PC-9 (cell line): Measurements from ENCODE around the gene TMEM109. TPM values are rescaled to one million over a fixed set of nuclear protein-coding genes. Genes with fewer than 3 reads are reported as not detected.

Experiments used
- BruUV-seq: library from RNA; stranded (reverse); fragments of 400-500 nt; replicated peaks from 2 replicates; lab custom pipeline; 2021; lab: Mats Ljungman, UMichigan
- CTCF ChIA-PET: fragments of 300-600 bp; sonication (Branson Sonifier 250); formaldehyde crosslinking; loops from one replicate; lab custom pipeline; 2022; ENCODE audit warnings: antibody characterized with exemption; lab: Charles Lee
- POLR2A ChIA-PET: fragments of 300-600 bp; sonication (Branson Sonifier 250); formaldehyde crosslinking; loops from one replicate; lab custom pipeline; 2022; ENCODE audit warnings: antibody characterized with exemption; ENCODE audit not compliant: unreplicated experiment; lab: Charles Lee
- DNase-seq, 2 experiments: peaks; one replicate each; pipeline versions ENCODE4 v3.0.0 to v3.0.0-alpha.2; 2015 to 2022; ENCODE audit warnings: mixed read lengths in 1 of 2
- H2AFZ ChIP-seq: fragments of 200-600 bp; sonication (generic); 2 replicates; pipeline ENCODE4 v1.8.1; 2017; ENCODE audit warnings: antibody characterized with exemption
- H3F3A ChIP-seq: fragments of 200-600 bp; sonication (generic); 2 replicates; pipeline ENCODE4 v1.8.1; 2017; ENCODE audit warnings: antibody characterized with exemption, mild to moderate bottlenecking, low read depth; ENCODE audit not compliant: insufficient read depth
- H3K27ac ChIP-seq: fragments of 200-600 bp; sonication (generic); 2 replicates; pipeline ENCODE4 v1.6.1; 2016; ENCODE audit warnings: mixed run types
- H3K27me3 ChIP-seq: fragments of 200-600 bp; sonication (generic); 2 replicates; pipeline ENCODE4 v1.6.1; 2016; ENCODE audit warnings: low read depth, mixed run types; ENCODE audit not compliant: insufficient read depth
- H3K36me3 ChIP-seq: fragments of 200-600 bp; sonication (generic); 2 replicates; pipeline ENCODE4 v1.6.1; 2016; ENCODE audit warnings: low read depth, mixed run types
- H3K4me1 ChIP-seq: fragments of 200-600 bp; sonication (generic); replicated peaks from 2 replicates; pipeline ENCODE4 v1.6.1; 2016; ENCODE audit warnings: mixed run types; ENCODE audit not compliant: insufficient read depth
- H3K4me2 ChIP-seq: fragments of 200-600 bp; sonication (generic); 2 replicates; pipeline ENCODE4 v1.6.1; 2017; ENCODE audit warnings: mixed run types
- H3K4me3 ChIP-seq: fragments of 200-600 bp; sonication (generic); 2 replicates; pipeline ENCODE4 v1.6.1; 2016; ENCODE audit warnings: mixed run types
- H3K79me2 ChIP-seq: fragments of 200-600 bp; sonication (generic); 2 replicates; pipeline ENCODE4 v1.6.1; 2017; ENCODE audit warnings: low read depth, mixed run types
- H3K9me2 ChIP-seq: fragments of 200-600 bp; sonication (generic); 2 replicates; pipeline ENCODE4 v1.8.1; 2017; ENCODE audit warnings: mild to moderate bottlenecking; ENCODE audit not compliant: insufficient read depth
- H3K9me3 ChIP-seq: fragments of 200-600 bp; sonication (generic); 2 replicates; pipeline ENCODE4 v1.8.1; 2016; ENCODE audit warnings: low read depth; ENCODE audit not compliant: insufficient read depth
- H4K20me1 ChIP-seq: fragments of 200-600 bp; sonication (generic); 2 replicates; pipeline ENCODE4 v1.8.1; 2017; ENCODE audit not compliant: insufficient read depth
- CTCF ChIP-seq: fragments of 200-600 bp; sonication (generic); conservative IDR thresholded peaks from 2 replicates; pipeline ENCODE4 v1.6.1; 2017; ENCODE audit warnings: mixed run types, antibody characterized with exemption, mild to moderate bottlenecking, moderate library complexity
- EZH2 ChIP-seq: fragments of 200-600 bp; sonication (generic); IDR thresholded peaks from 2 replicates; pipeline ENCODE4 v1.8.0; 2017; ENCODE audit warnings: antibody characterized with exemption, low read depth
- intact Hi-C: fragments of 100-400 bp; cut with micrococcal nuclease; formaldehyde crosslinking; loops from one replicate; pipeline ENCODE4 v1.10.0; 2022; ENCODE audit not compliant: unreplicated experiment
- total RNA-seq: library from RNA; stranded (reverse); gene quantifications from 2 replicates; pipeline ENCODE4 v1.2.3, GENCODE V29; 2021

TMEM109 gene
- total RNA-seq, 1 experiment from 2014 or later = 105 TPM

- Histone ChIP-seq H3K36me3 (peaks cover 57% of the 10 kb centered on the region), H3K4me2 (no peak overlapping the region), H2AFZ (no peak overlapping the region), H3K27me3 (no peaks in the 10 kb centered on the region), H3K79me2 (peaks cover 24% of the 10 kb centered on the region), H3K4me3 (no peak overlapping the region), H3K4me1 (peaks cover 5% of the 10 kb centered on the region), H3F3A (peaks cover 29% of the 10 kb centered on the region), H3K9me3 (no peaks in the 10 kb centered on the region), H3K9me2 (no peaks in the 10 kb centered on the region), H3K27ac (peak overlapping the region; percentile 12; the same call in 1 of the 2 replicates), H4K20me1 (peaks cover 24% of the 10 kb centered on the region)
- ChIA-PET CTCF (interaction anchor here (0.6 to 1.3 kb wide), 11 partner anchors 10 to 70 kb away, joined by 3 to 14 read pairs (median 4); partner anchors contain the start of genes TMEM109 and ZP1), POLR2A (interaction anchor here (0.6 kb wide), 1 partner anchor 44 kb away, joined by 5 read pairs; no protein-coding TSS in a partner anchor)
- BruUV-seq = no TSS peak
- peak; percentile 98 for TF ChIP-seq CTCF
- TF ChIP-seq EZH2 = no peak
- intact Hi-C loops = loop anchor here (1.0 to 5.0 kb wide), 4 partner anchors 68 to 273 kb away; no protein-coding TSS in a partner anchor
- peak; percentile 53 to 61 for DNase-seq
These were observed 14.7 kb upstream of the TMEM109 start for GRCh38 chr11:60899046-60899936.

GRCh38 chr11:60899977-60900376, 14.0 kb upstream of the TMEM109 start:
- no peak overlapping the region for H2AFZ ChIP-seq
- intact Hi-C loops = loop anchor here (1.0 to 5.0 kb wide), 4 partner anchors 69 to 272 kb away; no protein-coding TSS in a partner anchor
- H3K4me3 ChIP-seq = no peak overlapping the region
- H3K4me2 ChIP-seq = no peak overlapping the region
- peaks cover 29% of the 10 kb centered on the region for H3F3A ChIP-seq
- peaks cover 31% of the 10 kb centered on the region for H3K79me2 ChIP-seq
- ChIA-PET CTCF (interaction anchor here (0.6 to 1.3 kb wide), 11 partner anchors 11 to 70 kb away, joined by 3 to 14 read pairs (median 4); partner anchors contain the start of genes TMEM109 and ZP1), POLR2A (interaction anchor here (0.6 kb wide), 1 partner anchor 43 kb away, joined by 5 read pairs; no protein-coding TSS in a partner anchor)
- H3K27ac ChIP-seq = no peak overlapping the region
- peaks cover 31% of the 10 kb centered on the region for H4K20me1 ChIP-seq
- TF ChIP-seq CTCF (no peak), EZH2 (no peak)
- H3K36me3 ChIP-seq = peaks cover 57% of the 10 kb centered on the region
- H3K27me3 ChIP-seq = no peaks in the 10 kb centered on the region
- BruUV-seq = no TSS peak
- no peak for DNase-seq
- no peaks in the 10 kb centered on the region for H3K9me3 ChIP-seq
- no peaks in the 10 kb centered on the region for H3K9me2 ChIP-seq
- H3K4me1 ChIP-seq = peaks cover 12% of the 10 kb centered on the region

GRCh38 chr11:60900673-60901404, 13.1 kb upstream of the TMEM109 start:
- Histone ChIP-seq H3K4me1 (peaks cover 16% of the 10 kb centered on the region), H3K9me3 (no peaks in the 10 kb centered on the region), H3F3A (peaks cover 36% of the 10 kb centered on the region), H3K4me2 (no peak overlapping the region), H3K4me3 (no peak overlapping the region), H3K9me2 (no peaks in the 10 kb centered on the region), H3K79me2 (peaks cover 39% of the 10 kb centered on the region), H2AFZ (no peak overlapping the region), H4K20me1 (peaks cover 35% of the 10 kb centered on the region), H3K27ac (no peak overlapping the region), H3K27me3 (no peaks in the 10 kb centered on the region), H3K36me3 (peaks cover 50% of the 10 kb centered on the region)
- TF ChIP-seq EZH2 = no peak
- TF ChIP-seq CTCF = no peak
- DNase-seq = no peak
- CTCF ChIA-PET = interaction anchor here (0.6 kb wide), 2 partner anchors 12 to 80 kb away, joined by 3 to 4 read pairs; no protein-coding TSS in a partner anchor
- POLR2A ChIA-PET = no interaction called here
- intact Hi-C loops = no loop called here
- BruUV-seq = no TSS peak
